Activated naive CD4-positive, alpha-beta T cell treated with anti-CD3 and anti-CD28 coated beads, Interleukin-2, amount 50 U/mL, for 72 hours (primary cell): ENCODE data around the gene PSRC1. TPM values are rescaled to one million over a fixed set of nuclear protein-coding genes. Genes with fewer than 3 reads are reported as not detected.

Experiments
- ATAC-seq, 2 donors: fragments of 150-1000 bp; cut with Tn5 transposase; 2 replicates each; pipeline ENCODE4 v1.10.0; 2021; ENCODE audit warnings: mild to moderate bottlenecking in 2 of 2, moderate library complexity in 2 of 2
- DNase-seq, 2 donors: peaks; one replicate each; pipeline ENCODE4 v3.0.0; 2021 to 2022; ENCODE audit warnings: low spot score in 2 of 2
- H3K27ac Mint-ChIP-seq, 2 donors: one replicate each; pipeline ENCODE4 v1.8.0; 2022; ENCODE audit warnings: mild to moderate bottlenecking in 2 of 2, mixed read lengths in 2 of 2
- H3K36me3 Mint-ChIP-seq, 2 donors: one replicate each; pipeline ENCODE4 v1.8.0; 2022; ENCODE audit warnings: mixed read lengths in 2 of 2
- H3K9me3 Mint-ChIP-seq, 2 donors: one replicate each; pipeline ENCODE4 v1.8.0; 2022; ENCODE audit warnings: mixed read lengths in 2 of 2
- total RNA-seq, 2 donors: library from RNA; stranded (reverse); gene quantifications; one replicate each; pipeline ENCODE4 v1.2.3, GENCODE V29; 2022

PSRC1 gene
- total RNA-seq, 2 donors from 2014 or later: 20.5 to 23.9 TPM

- DNase-seq: no peak
- H3K27ac Mint-ChIP-seq: peak overlapping the region in 1 of 2 donors; percentile 17
These were observed 26.9 kb downstream of the PSRC1 start for GRCh38 chr1:109256085-109256484.

GRCh38 chr1:109255678-109256077, 27.3 kb downstream of the PSRC1 start:
- peak overlapping the region in 1 of 2 donors; percentile 17 for H3K27ac Mint-ChIP-seq
- DNase-seq (no peak), ATAC-seq (no peak)
- H3K36me3 Mint-ChIP-seq: no peaks in the 10 kb centered on the region
- no peaks in the 10 kb centered on the region for H3K9me3 Mint-ChIP-seq

More at GRCh38 chr1:109256085-109256484, 26.9 kb downstream of the PSRC1 start:
- no peak for ATAC-seq
- Mint-ChIP-seq H3K36me3 (no peaks in the 10 kb centered on the region), H3K9me3 (no peaks in the 10 kb centered on the region)

DNA sequence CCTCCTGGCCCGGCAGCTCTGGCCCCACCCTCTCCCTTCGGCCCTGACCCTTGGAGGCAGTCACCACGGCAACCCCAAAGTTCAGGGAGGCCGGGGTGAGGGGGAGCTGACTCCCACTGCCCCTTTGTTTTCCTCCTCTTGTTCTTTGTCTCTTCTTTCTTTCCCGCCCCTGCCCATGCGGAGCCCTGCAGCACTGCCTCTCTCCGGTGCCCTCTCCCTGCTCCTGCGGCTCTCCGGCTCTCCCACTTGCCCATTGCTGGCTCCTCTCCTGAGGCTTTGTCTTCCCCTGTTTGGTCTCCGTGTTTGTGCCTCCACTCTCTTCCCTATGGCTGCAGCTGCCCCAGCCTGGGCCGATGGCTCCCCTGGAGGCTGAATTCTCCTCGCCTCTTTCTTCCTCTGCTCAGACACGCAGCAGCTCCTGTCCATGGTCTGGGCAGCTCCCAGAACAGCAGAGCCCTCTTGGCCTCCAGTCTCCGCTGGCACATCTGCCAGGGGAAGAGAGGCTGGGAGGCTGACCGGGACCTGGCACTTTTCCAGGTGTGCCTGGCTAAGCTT, 27.8 kb downstream of the PSRC1 start:
- no peak overlapping the region for H3K27ac Mint-ChIP-seq
- no peak for DNase-seq
- no peaks in the 10 kb centered on the region for H3K36me3 Mint-ChIP-seq

GRCh38 chr1:109254621-109255096, 28.3 kb downstream of the PSRC1 start:
- no peak for DNase-seq
- ATAC-seq: no peak
- H3K27ac Mint-ChIP-seq: no peak overlapping the region
- no peaks in the 10 kb centered on the region for H3K9me3 Mint-ChIP-seq
- no peaks in the 10 kb centered on the region for H3K36me3 Mint-ChIP-seq

More for the DNA sequence above, 27.8 kb downstream of the PSRC1 start:
- ATAC-seq: no peak
- no peaks in the 10 kb centered on the region for H3K9me3 Mint-ChIP-seq

- Mint-ChIP-seq H3K36me3 (no peaks in the 10 kb centered on the region), H3K27ac (peak overlapping the region in 1 of 2 donors; percentile 29), H3K9me3 (no peaks in the 10 kb centered on the region)
- ATAC-seq (no peak), DNase-seq (no peak)
These were observed 28.9 kb downstream of the PSRC1 start for GRCh38 chr1:109253803-109254620.

DNA sequence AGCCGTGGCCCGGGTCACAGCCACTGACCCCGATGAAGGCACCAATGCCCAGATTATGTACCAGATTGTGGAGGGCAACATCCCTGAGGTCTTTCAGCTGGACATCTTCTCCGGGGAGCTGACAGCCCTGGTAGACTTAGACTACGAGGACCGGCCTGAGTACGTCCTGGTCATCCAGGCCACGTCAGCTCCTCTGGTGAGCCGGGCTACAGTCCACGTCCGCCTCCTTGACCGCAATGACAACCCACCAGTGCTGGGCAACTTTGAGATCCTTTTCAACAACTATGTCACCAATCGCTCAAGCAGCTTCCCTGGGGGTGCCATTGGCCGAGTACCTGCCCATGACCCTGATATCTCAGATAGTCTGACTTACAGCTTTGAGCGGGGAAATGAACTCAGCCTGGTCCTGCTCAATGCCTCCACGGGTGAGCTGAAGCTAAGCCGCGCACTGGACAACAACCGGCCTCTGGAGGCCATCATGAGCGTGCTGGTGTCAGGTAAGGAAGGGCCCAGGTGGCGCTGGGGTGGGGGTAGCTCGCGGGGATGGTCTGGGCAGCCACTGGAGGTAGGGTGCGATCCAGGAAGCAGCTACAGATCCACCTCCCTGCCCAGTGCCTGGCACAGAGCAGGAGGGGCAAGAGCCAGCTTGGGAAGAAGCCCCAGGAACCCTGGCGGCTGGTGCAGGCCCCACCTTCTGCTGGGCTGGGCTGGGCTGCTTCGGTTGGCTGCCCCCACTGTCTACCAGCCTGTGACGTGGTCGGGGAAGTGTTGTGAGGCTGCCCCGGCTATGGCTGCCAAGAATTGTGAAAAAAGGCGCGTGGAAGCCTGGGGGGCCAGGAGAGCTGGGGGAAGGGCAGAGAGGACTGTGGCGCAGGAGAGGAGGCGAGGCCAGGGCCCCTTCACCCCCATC, 29.8 kb downstream of the PSRC1 start:
- H3K27ac Mint-ChIP-seq: no peak overlapping the region
- H3K36me3 Mint-ChIP-seq: no peaks in the 10 kb centered on the region
- no peak for ATAC-seq
- no peaks in the 10 kb centered on the region for H3K9me3 Mint-ChIP-seq
- DNase-seq: no peak

- Mint-ChIP-seq H3K36me3 (no peaks in the 10 kb centered on the region), H3K9me3 (no peaks in the 10 kb centered on the region), H3K27ac (no peak overlapping the region)
- no peak for DNase-seq
- no peak for ATAC-seq
These were observed 30.6 kb downstream of the PSRC1 start for GRCh38 chr1:109252167-109252892.

DNA sequence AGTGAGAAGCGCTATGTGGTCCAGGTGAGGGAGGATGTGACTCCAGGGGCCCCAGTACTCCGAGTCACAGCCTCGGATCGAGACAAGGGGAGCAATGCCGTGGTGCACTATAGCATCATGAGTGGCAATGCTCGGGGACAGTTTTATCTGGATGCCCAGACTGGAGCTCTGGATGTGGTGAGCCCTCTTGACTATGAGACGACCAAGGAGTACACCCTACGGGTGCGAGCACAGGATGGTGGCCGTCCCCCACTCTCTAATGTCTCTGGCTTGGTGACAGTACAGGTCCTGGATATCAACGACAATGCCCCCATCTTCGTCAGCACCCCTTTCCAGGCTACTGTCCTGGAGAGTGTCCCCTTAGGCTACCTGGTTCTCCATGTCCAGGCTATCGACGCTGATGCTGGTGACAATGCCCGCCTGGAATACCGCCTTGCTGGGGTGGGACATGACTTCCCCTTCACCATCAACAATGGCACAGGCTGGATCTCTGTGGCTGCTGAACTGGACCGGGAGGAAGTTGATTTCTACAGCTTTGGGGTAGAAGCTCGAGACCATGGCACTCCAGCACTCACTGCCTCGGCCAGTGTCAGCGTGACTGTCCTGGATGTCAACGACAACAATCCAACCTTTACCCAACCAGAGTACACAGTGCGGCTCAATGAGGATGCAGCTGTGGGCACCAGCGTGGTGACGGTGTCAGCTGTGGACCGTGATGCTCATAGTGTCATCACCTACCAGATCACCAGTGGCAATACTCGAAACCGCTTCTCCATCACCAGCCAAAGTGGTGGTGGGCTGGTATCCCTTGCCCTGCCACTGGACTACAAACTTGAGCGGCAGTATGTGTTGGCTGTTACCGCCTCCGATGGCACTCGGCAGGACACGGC, 31.4 kb downstream of the PSRC1 start:
- DNase-seq (no peak), ATAC-seq (no peak)
- Mint-ChIP-seq H3K27ac (no peak overlapping the region), H3K36me3 (no peaks in the 10 kb centered on the region), H3K9me3 (no peaks in the 10 kb centered on the region)

DNA sequence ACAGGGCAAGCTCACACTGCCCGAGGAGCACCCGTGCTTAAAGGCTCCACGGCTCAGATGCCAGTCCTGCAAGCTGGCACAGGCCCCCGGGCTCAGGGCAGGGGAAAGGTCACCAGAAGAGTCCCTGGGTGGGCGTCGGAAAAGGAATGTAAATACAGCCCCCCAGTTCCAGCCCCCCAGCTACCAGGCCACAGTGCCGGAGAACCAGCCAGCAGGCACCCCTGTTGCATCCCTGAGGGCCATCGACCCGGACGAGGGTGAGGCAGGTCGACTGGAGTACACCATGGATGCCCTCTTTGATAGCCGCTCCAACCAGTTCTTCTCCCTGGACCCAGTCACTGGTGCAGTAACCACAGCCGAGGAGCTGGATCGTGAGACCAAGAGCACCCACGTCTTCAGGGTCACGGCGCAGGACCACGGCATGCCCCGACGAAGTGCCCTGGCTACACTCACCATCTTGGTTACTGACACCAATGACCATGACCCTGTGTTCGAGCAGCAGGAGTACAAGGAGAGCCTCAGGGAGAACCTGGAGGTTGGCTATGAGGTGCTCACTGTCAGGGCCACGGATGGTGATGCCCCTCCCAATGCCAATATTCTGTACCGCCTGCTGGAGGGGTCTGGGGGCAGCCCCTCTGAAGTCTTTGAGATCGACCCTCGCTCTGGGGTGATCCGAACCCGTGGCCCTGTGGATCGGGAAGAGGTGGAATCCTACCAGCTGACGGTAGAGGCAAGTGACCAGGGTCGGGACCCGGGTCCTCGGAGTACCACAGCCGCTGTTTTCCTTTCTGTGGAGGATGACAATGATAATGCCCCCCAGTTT, 32.3 kb downstream of the PSRC1 start:
- no peaks in the 10 kb centered on the region for H3K36me3 Mint-ChIP-seq
- no peak for ATAC-seq

DNA sequence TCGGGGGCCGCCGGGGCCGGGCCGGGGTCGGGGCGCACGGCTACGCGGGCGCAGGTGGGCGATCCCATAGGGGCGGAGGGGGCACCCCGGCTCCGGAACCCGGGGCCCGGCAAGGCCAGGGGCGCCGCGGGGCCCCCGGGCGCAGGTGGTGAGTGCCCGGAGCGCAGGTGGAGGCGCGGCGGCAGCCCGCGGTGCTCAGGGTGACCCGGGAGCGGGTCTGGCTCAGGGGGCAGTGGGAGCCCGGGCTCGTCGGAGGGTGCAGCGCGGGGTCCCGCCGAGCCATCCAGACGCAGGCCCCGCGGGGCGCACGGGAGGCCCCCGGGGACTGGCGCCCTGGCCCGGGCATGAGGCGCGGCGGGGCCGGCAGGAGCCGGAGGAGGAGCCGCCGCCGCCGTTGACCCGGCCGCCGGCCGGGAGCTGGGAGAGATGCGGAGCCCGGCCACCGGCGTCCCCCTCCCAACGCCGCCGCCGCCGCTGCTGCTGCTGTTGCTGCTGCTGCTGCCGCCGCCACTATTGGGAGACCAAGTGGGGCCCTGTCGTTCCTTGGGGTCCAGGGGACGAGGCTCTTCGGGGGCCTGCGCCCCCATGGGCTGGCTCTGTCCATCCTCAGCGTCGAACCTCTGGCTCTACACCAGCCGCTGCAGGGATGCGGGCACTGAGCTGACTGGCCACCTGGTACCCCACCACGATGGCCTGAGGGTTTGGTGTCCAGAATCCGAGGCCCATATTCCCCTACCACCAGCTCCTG, 33.1 kb downstream of the PSRC1 start:
- peak; percentile 44 to 51 for ATAC-seq
- no peak overlapping the region for H3K27ac Mint-ChIP-seq
- DNase-seq: no peak
- H3K9me3 Mint-ChIP-seq: no peaks in the 10 kb centered on the region
- no peaks in the 10 kb centered on the region for H3K36me3 Mint-ChIP-seq

More for the DNA sequence above, 32.3 kb downstream of the PSRC1 start:
- H3K27ac Mint-ChIP-seq: no peak overlapping the region
- H3K9me3 Mint-ChIP-seq: no peaks in the 10 kb centered on the region
- no peak for DNase-seq

DNA sequence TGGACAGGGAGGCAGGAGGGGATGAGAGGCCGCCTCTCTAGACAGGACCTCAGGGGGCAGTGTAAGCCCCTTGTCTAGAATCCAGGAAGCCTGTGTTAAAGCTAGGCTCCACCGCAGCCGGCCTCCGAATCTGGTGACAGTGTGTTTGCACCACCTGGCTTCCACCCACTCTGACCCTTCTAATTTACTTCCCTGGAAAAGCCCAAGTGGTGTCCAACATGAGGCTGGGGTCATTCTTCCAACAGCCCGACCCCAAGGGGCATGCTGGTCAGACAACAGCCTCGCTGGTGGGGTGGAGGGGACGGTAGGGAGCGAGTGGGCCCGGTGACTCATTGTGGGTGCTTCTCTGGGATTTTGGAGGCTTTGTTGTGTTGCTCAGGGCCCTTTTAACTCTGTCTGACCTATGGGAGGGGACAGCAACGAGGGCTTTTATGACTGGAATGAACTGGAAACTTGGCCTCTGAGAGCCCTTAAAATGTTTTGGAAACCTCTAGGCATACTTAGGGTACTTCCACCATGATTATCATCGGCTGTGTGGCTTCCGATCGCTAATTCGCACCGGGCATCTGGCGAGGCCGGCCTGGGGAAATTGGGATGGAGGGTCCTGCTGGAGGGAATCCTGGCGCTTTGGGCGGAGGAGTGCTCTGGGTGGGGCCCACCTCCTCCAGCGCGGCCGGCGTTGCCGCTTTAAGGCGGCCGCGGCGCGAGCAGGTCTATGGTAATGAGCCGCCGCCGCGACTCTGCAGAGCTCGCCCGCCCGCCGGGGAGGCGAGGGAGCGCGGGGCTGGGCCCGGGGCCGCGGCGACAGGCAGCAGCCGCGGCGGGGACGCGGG, 33.9 kb downstream of the PSRC1 start, which contains the start of gene CELSR2:
CELSR2 (plus strand) TSS at position 743 of the 833 bp plus-strand sequence. CDS start 541 bp downstream, outside the sequence.
- Mint-ChIP-seq H3K9me3 (no peaks in the 10 kb centered on the region), H3K27ac (no peak within 1 kb of the TSS), H3K36me3 (no peaks in the 10 kb centered on the region)
- ATAC-seq: peak; percentile 78 to 94
- DNase-seq: peak in 1 of 2 donors; percentile 74

GRCh38 chr1:109248444-109248796, 34.5 kb downstream of the PSRC1 start:
- Mint-ChIP-seq H3K36me3 (no peaks in the 10 kb centered on the region), H3K9me3 (no peaks in the 10 kb centered on the region), H3K27ac (no peak overlapping the region)
- DNase-seq: no peak
- ATAC-seq: no peak
